HCT116 (cell line): Measurements from ENCODE around the gene GIPC3. TPM values are rescaled to one million over a fixed set of nuclear protein-coding genes. Genes with fewer than 3 reads are reported as not detected.
A peak's percentile ranks its signal among the peaks of the same experiment; 100 is the strongest.
"Not testable (repeated sequence)": the region's sequence is repeated elsewhere in the genome, so short reads cannot be mapped to it uniquely, and the experiment has no call there.

Experiments used
- ATAC-seq: fragments of 200-7000 bp; cut with Tn5 transposase; 2 replicates; pipeline ENCODE4 v1.9.1; 2020; ENCODE audit warnings: mild to moderate bottlenecking, moderate library complexity
- BruUV-seq: library from RNA; stranded (reverse); fragments of 400-500 nt; replicated peaks from 2 replicates; lab custom pipeline; 2021; lab: Mats Ljungman, UMichigan
- CTCF ChIA-PET: fragments of 300-600 bp; sonication (Branson Sonifier 250); formaldehyde crosslinking; loops from one replicate; lab custom pipeline; 2021; ENCODE audit warnings: antibody characterized with exemption; lab: Charles Lee
- POLR2A ChIA-PET: fragments of 300-600, 350-600 bp; sonication (Branson Sonifier 250); formaldehyde crosslinking; loops from one replicate; lab custom pipeline; 2021; ENCODE audit warnings: antibody characterized with exemption; lab: Charles Lee
- RAD21 ChIA-PET, 2 experiments: fragments of 300-600 bp; sonication (Branson Sonifier 250); formaldehyde crosslinking; loops; one replicate each; lab custom pipeline; 2023; ENCODE audit warnings: low total read pairs in 2 of 2; ENCODE audit not compliant: uncharacterized antibody in 2 of 2, unreplicated experiment in 2 of 2, low non-redundant PET in 1 of 2; lab: Charles Lee
- DNase-seq: peaks from one replicate; pipeline ENCODE4 v3.0.0-alpha.2; 2010; ENCODE audit warnings: low read depth, low spot score
- H2AFZ ChIP-seq: fragments of 200-600 bp; shearing (Covaris generic), sonication (generic); 2 replicates; pipeline ENCODE4 v1.6.1; 2017; ENCODE audit warnings: low read depth, mixed run types, mixed read lengths, antibody characterized with exemption, low read length; ENCODE audit not compliant: poor library complexity, severe bottlenecking
- H3K27ac ChIP-seq: 2 replicates; pipeline ENCODE4 v1.5.1; 2012; ENCODE audit warnings: low read depth, low read length
- H3K27me3 ChIP-seq: fragments of 200-600 bp; sonication (generic); 2 replicates; pipeline ENCODE4 v1.6.1; 2016; ENCODE audit warnings: mixed run types, low read length, mixed read lengths; ENCODE audit not compliant: insufficient read depth
- H3K36me3 ChIP-seq, 2 experiments: fragments of 200-500 bp in 1 of 2; fragments of 200-600 bp in 1 of 2; sonication (Bioruptor generic) in 1 of 2; sonication (generic) in 1 of 2; 2 replicates each; pipeline versions ENCODE4 v1.5.1 to v1.6.1; 2014 to 2016; ENCODE audit warnings: low read length in 2 of 2, inconsistent platforms in 1 of 2, mixed read lengths in 1 of 2, mixed run types in 1 of 2; ENCODE audit not compliant: insufficient read depth in 2 of 2, control insufficient read depth in 1 of 2
- H3K4me1 ChIP-seq, 2 experiments: fragments of 200-600 bp in 1 of 2; sonication (generic) in 1 of 2; 2 replicates each; pipeline versions ENCODE4 v1.5.1 to v1.6.1; 2012 to 2017; ENCODE audit warnings: low read length in 2 of 2, inconsistent platforms in 1 of 2, mild to moderate bottlenecking in 1 of 2, mixed read lengths in 1 of 2, mixed run types in 1 of 2, moderate library complexity in 1 of 2; ENCODE audit not compliant: insufficient read depth in 2 of 2, control insufficient read depth in 1 of 2
- H3K4me2 ChIP-seq: fragments of 200-600 bp; sonication (generic); 2 replicates; pipeline ENCODE4 v1.6.1; 2017; ENCODE audit warnings: mixed run types, low read length, mixed read lengths
- H3K4me3 ChIP-seq, 2 experiments: fragments of 200-600 bp in 1 of 2; sonication (generic) in 1 of 2; replicated peaks in 1 of 2; 2 replicates each; pipeline ENCODE4 v1.5.1; 2011 to 2016; ENCODE audit warnings: low read length in 2 of 2, control low read depth in 1 of 2, low read depth in 1 of 2, mild to moderate bottlenecking in 1 of 2, mixed read lengths in 1 of 2, mixed run types in 1 of 2
- H3K79me2 ChIP-seq: fragments of 200-600 bp; sonication (generic); 2 replicates; pipeline ENCODE4 v1.6.1; 2017; ENCODE audit warnings: mild to moderate bottlenecking, mixed run types, low read length, moderate library complexity, mixed read lengths; ENCODE audit not compliant: insufficient read depth
- H3K9ac ChIP-seq: fragments of 200-600 bp; sonication (generic); 2 replicates; pipeline ENCODE4 v1.6.1; 2016; ENCODE audit warnings: low read length, mixed read lengths
- H3K9me2 ChIP-seq: fragments of 200-600 bp; sonication (generic), shearing (Covaris generic); 2 replicates; pipeline ENCODE4 v1.6.1; 2017; ENCODE audit warnings: mixed run types, mild to moderate bottlenecking, moderate library complexity; ENCODE audit not compliant: insufficient read depth
- H3K9me3 ChIP-seq, 2 experiments: fragments of 200-500 bp in 1 of 2; fragments of 200-600 bp in 1 of 2; sonication (Bioruptor generic) in 1 of 2; sonication (generic) in 1 of 2; 2 replicates each; pipeline ENCODE4 v1.6.1; 2014 to 2017; ENCODE audit warnings: low read length in 2 of 2, mixed read lengths in 2 of 2, inconsistent platforms in 1 of 2, low read depth in 1 of 2, mild to moderate bottlenecking in 1 of 2, mixed run types in 1 of 2, moderate library complexity in 1 of 2; ENCODE audit not compliant: control insufficient read depth in 1 of 2, insufficient read depth in 1 of 2
- H4K20me1 ChIP-seq: fragments of 200-600 bp; sonication (generic), shearing (Covaris generic); 2 replicates; pipeline ENCODE4 v1.6.1; 2017; ENCODE audit warnings: mixed run types, mild to moderate bottlenecking, moderate library complexity; ENCODE audit not compliant: insufficient read depth
- CBX3 ChIP-seq: IDR thresholded peaks from 2 replicates; pipeline ENCODE4 v1.6.1; 2012; ENCODE audit warnings: low read depth
- CEBPB ChIP-seq: IDR thresholded peaks from 2 replicates; pipeline ENCODE4 v1.6.1; 2012; ENCODE audit warnings: low read depth
- JUND ChIP-seq: IDR thresholded peaks from 2 replicates; pipeline ENCODE4 v1.6.1; 2012
- MAX ChIP-seq: IDR thresholded peaks from 2 replicates; pipeline ENCODE4 v1.6.1; 2012
- POLR2AphosphoS5 ChIP-seq: IDR thresholded peaks from 2 replicates; pipeline ENCODE4 v1.6.1; 2011; ENCODE audit warnings: mild to moderate bottlenecking, low read depth, low read length, moderate library complexity
- RAD21 ChIP-seq: IDR thresholded peaks from 2 replicates; pipeline ENCODE4 v1.6.1; 2012; ENCODE audit warnings: low read depth, mild to moderate bottlenecking
- REST ChIP-seq: IDR thresholded peaks from 2 replicates; pipeline ENCODE4 v1.6.1; 2012; ENCODE audit warnings: low read depth
- SIN3A ChIP-seq: IDR thresholded peaks from 2 replicates; pipeline ENCODE4 v1.6.1; 2012; ENCODE audit warnings: low read depth
- SP1 ChIP-seq: IDR thresholded peaks from 2 replicates; pipeline ENCODE4 v1.6.1; 2012; ENCODE audit warnings: low read depth
- SRF ChIP-seq: IDR thresholded peaks from 2 replicates; pipeline ENCODE4 v1.6.1; 2012; ENCODE audit warnings: low read depth
- intact Hi-C: fragments of 100-400 bp; cut with micrococcal nuclease; formaldehyde crosslinking; loops from 2 replicates; pipeline ENCODE4 v1.10.0; 2022
- total RNA-seq: library from RNA; stranded (reverse); gene quantifications from one replicate; pipeline ENCODE4 v1.2.1, GENCODE V29; 2021; ENCODE audit not compliant: unreplicated experiment

The GIPC3 gene
- total RNA-seq, 1 experiment from 2014 or later, result not detected

GRCh38 chr19:3565139-3565538 lies 20.1 kb upstream of the GIPC3 start:
- ATAC-seq, result peak; percentile 77
- Histone ChIP-seq H3K27ac (peak overlapping the region; percentile 77), H2AFZ (no peak overlapping the region), H4K20me1 (no peaks in the 10 kb centered on the region), H3K4me3 (peak overlapping the region; percentile 30 to 53), H3K9ac (peak overlapping the region; percentile 65), H3K4me2 (peak overlapping the region; percentile 82), H3K9me3 (no peaks in the 10 kb centered on the region), H3K27me3 (no peaks in the 10 kb centered on the region), H3K9me2 (no peaks in the 10 kb centered on the region), H3K36me3 (no peaks in the 10 kb centered on the region), H3K4me1 (peaks cover 59 to 85% of the 10 kb centered on the region in 2 experiments), H3K79me2 (no peaks in the 10 kb centered on the region)
- peak; percentile 81 for DNase-seq
- no TSS peak for BruUV-seq
- CTCF ChIA-PET, result interaction anchor here (0.7 kb wide), 1 partner anchor 32 kb away, joined by 3 read pairs; no protein-coding TSS in a partner anchor
- intact Hi-C loops, result no loop called here
- peak; percentile 24; the same call in 1 of the 2 replicates for TF ChIP-seq POLR2AphosphoS5
- TF ChIP-seq MAX, result peak; percentile 77
- TF ChIP-seq SRF, result no peak
- TF ChIP-seq CBX3, result peak; percentile 77
- TF ChIP-seq JUND, result peak; percentile 88
- TF ChIP-seq SP1, result peak; percentile 57; the same call in 1 of the 2 replicates
- no peak for TF ChIP-seq REST
- TF ChIP-seq RAD21, result no peak
- TF ChIP-seq SIN3A, result peak; percentile 58; the same call in 1 of the 2 replicates
- TF ChIP-seq CEBPB, result no peak
- RAD21 ChIA-PET, result interaction anchor here in 1 of 2 experiments (0.7 kb wide), 1 partner anchor 66 kb away, joined by 3 read pairs; no protein-coding TSS in a partner anchor
- POLR2A ChIA-PET, result interaction anchor here (0.7 to 1.6 kb wide), 3 partner anchors 10 to 493 kb away, joined by 5 to 7 read pairs (median 5); no protein-coding TSS in a partner anchor

- intact Hi-C loops, result loop anchor here (10.0 kb wide), 1 partner anchor 635 kb away; no protein-coding TSS in a partner anchor
Measured at GRCh38 chr19:3570042-3570441, 15.2 kb upstream of the GIPC3 start.

More at GRCh38 chr19:3570042-3570441, 15.2 kb upstream of the GIPC3 start:
- RAD21 ChIA-PET, H3K9ac ChIP-seq, H3K4me3 ChIP-seq, H3K9me2 ChIP-seq, CTCF ChIA-PET, H3K36me3 ChIP-seq, BruUV-seq, H3K27me3 ChIP-seq, POLR2A ChIA-PET, H3K27ac ChIP-seq, H3K4me2 ChIP-seq, ATAC-seq, DNase-seq, H4K20me1 ChIP-seq, H2AFZ ChIP-seq, H3K9me3 ChIP-seq: not testable (repeated sequence)
- H3K79me2 ChIP-seq, result peaks cover 13% of the 10 kb centered on the region; the same call in 1 of the 2 replicates
- peaks cover 40 to 72% of the 10 kb centered on the region in 2 experiments for H3K4me1 ChIP-seq
